ENCODE results near the gene GGACT.
"Not testable (repeated sequence)": the region's sequence is repeated elsewhere in the genome, so short reads cannot be mapped to it uniquely, and the experiment has no call there.

Gene GGACT

GRCh38 chr13:100600915-100601314, 12.3 kb upstream of the GGACT start:
- DNase-seq (ENCODE audit: low read depth) = no peak

GRCh38 chr13:100600461-100600860, 11.9 kb upstream of the GGACT start:
- no peak for DNase-seq (ENCODE audit: low read depth)

- DNase-seq (ENCODE audit: low read depth) = peak; percentile 16
Measured at GRCh38 chr13:100597253-100597652, 8.7 kb upstream of the GGACT start.

GRCh38 chr13:100596516-100596915, 7.9 kb upstream of the GGACT start:
- no peak for DNase-seq (ENCODE audit: low read depth)

GRCh38 chr13:100594731-100595130, 6.1 kb upstream of the GGACT start:
- DNase-seq (ENCODE audit: low read depth) = no peak

- DNase-seq (ENCODE audit: low read depth) = no peak
Measured at GRCh38 chr13:100594255-100594654, 5.7 kb upstream of the GGACT start.

- DNase-seq (ENCODE audit: low read depth) = no peak
Measured at GRCh38 chr13:100589178-100589725, 663 bp upstream of the GGACT start.

GRCh38 chr13:100584896-100585295, 3.7 kb downstream of the GGACT start:
- DNase-seq (ENCODE audit: low read depth) = no peak

GRCh38 chr13:100581504-100581903, 7.1 kb downstream of the GGACT start:
- DNase-seq (ENCODE audit: low read depth) = no peak

GRCh38 chr13:100581030-100581429, 7.6 kb downstream of the GGACT start:
- no peak for DNase-seq (ENCODE audit: low read depth)

GRCh38 chr13:100580045-100580444, 8.5 kb downstream of the GGACT start:
- DNase-seq (ENCODE audit: low read depth) = no peak

GRCh38 chr13:100577239-100577638, 11.3 kb downstream of the GGACT start:
- not testable (repeated sequence) for DNase-seq (ENCODE audit: low read depth)

- DNase-seq (ENCODE audit: low read depth) = peak; percentile 85
Measured at GRCh38 chr13:100573121-100573520, 15.5 kb downstream of the GGACT start.

- peak; percentile 12 for DNase-seq (ENCODE audit: low read depth)
Measured at GRCh38 chr13:100566543-100566942, 22.0 kb downstream of the GGACT start.

GRCh38 chr13:100565286-100565685, 23.3 kb downstream of the GGACT start:
- no peak for DNase-seq (ENCODE audit: low read depth)

- DNase-seq (ENCODE audit: low read depth) = no peak
Measured at GRCh38 chr13:100564444-100565223, 24.0 kb downstream of the GGACT start.

- DNase-seq (ENCODE audit: low read depth) = no peak
Measured at GRCh38 chr13:100563779-100564178, 24.8 kb downstream of the GGACT start.

GRCh38 chr13:100561599-100562204, 26.9 kb downstream of the GGACT start:
- no peak for DNase-seq (ENCODE audit: low read depth)

GRCh38 chr13:100561158-100561499, 27.5 kb downstream of the GGACT start:
- no peak for DNase-seq (ENCODE audit: low read depth)

- no peak for DNase-seq (ENCODE audit: low read depth)
Measured at GRCh38 chr13:100560498-100561157, 28.0 kb downstream of the GGACT start.

GRCh38 chr13:100559886-100560285, 28.7 kb downstream of the GGACT start:
- no peak for DNase-seq (ENCODE audit: low read depth)

- DNase-seq (ENCODE audit: low read depth) = no peak
Measured at GRCh38 chr13:100552755-100553154, 35.8 kb downstream of the GGACT start.

GRCh38 chr13:100549316-100549715, 39.3 kb downstream of the GGACT start:
- no peak for DNase-seq (ENCODE audit: low read depth)
